K562 (cell line): ENCODE data around the gene VPS4A. TPM values are rescaled to one million over a fixed set of nuclear protein-coding genes. Genes with fewer than 3 reads are reported as not detected.

Experiments
- ESRRA ChIP-seq: fragments of 450-650 bp; IDR thresholded peaks from 2 replicates; pipeline ENCODE4 v1.6.1; 2014; ENCODE audit warnings: low read depth, mild to moderate bottlenecking, moderate library complexity, borderline replicate concordance
- ETV5 ChIP-seq: sonication (generic); formaldehyde crosslinking; IDR thresholded peaks from 2 replicates; pipeline ENCODE4 v1.4.0; 2020; ENCODE audit warnings: low read depth, mild to moderate bottlenecking, missing genetic modification reagents
- GATAD2A ChIP-seq: fragments of 450-650 bp; IDR thresholded peaks from 2 replicates; pipeline ENCODE4 v1.6.1; 2017
- HOMEZ ChIP-seq: fragments of 250-450 bp; sonication (Bioruptor Pico); IDR thresholded peaks from 2 replicates; pipeline ENCODE4 v1.4.0; 2020; ENCODE audit warnings: mild to moderate bottlenecking, moderate library complexity
- ID3 ChIP-seq, 2 experiments: fragments of 250-450 bp in 1 of 2; fragments of 450-650 bp in 1 of 2; sonication (Bioruptor Pico) in 1 of 2; IDR thresholded peaks; 2 replicates each; pipeline versions ENCODE4 v1.6.1 to v1.8.0; 2016 to 2021; ENCODE audit warnings: mild to moderate bottlenecking in 2 of 2, moderate library complexity in 2 of 2, missing compliant biosample characterization in 1 of 2, missing genetic modification characterization in 1 of 2
- LARP7 ChIP-seq: fragments of 450-650 bp; IDR thresholded peaks from 2 replicates; pipeline ENCODE4 v1.6.1; 2016
- MEF2D ChIP-seq: conservative IDR thresholded peaks from 2 replicates; pipeline ENCODE4 v1.6.1; 2016; ENCODE audit warnings: low read depth, missing genetic modification characterization, missing compliant biosample characterization
- MXD1 ChIP-seq: fragments of 250-450 bp; sonication (Bioruptor Pico); IDR thresholded peaks from 2 replicates; pipeline ENCODE4 v1.8.0; 2021; ENCODE audit warnings: borderline replicate concordance, mild to moderate bottlenecking, moderate library complexity; ENCODE audit not compliant: poor library complexity, severe bottlenecking
- NCOR1 ChIP-seq: fragments of 450-650 bp; IDR thresholded peaks from 2 replicates; pipeline ENCODE4 v1.6.1; 2016; ENCODE audit warnings: mild to moderate bottlenecking, moderate library complexity
- RBM15 ChIP-seq: fragments of 200-400 bp; formaldehyde crosslinking; IDR thresholded peaks from 2 replicates; pipeline ENCODE4 v1.6.1; 2018; ENCODE audit warnings: mild to moderate bottlenecking, low read length, moderate library complexity; ENCODE audit not compliant: insufficient read depth
- TARDBP ChIP-seq: fragments of 450-650 bp; IDR thresholded peaks from 2 replicates; pipeline ENCODE4 v1.6.1; 2016
- ZNF778 ChIP-seq: fragments of 450-650 bp; formaldehyde crosslinking; IDR thresholded peaks from 2 replicates; pipeline ENCODE4 v1.4.0; 2020; ENCODE audit warnings: mild to moderate bottlenecking, moderate library complexity
- ZNF830 ChIP-seq: fragments of 250-450 bp; sonication (Bioruptor Pico); IDR thresholded peaks from 2 replicates; pipeline ENCODE4 v1.5.0; 2021; ENCODE audit warnings: mild to moderate bottlenecking
- polyA plus RNA-seq, 8 experiments: library from polyadenylated mRNA; depleted of rRNA in 4 of 8; stranded (reverse) in 5 of 8; unstranded in 3 of 8; fragments of >200 nt; fragmentation: Nextera tagmentation in 2 of 8; fragmentation: Illumina TruSeq in 1 of 8; extraction: Ambion mirVana in 2 of 8; extraction: Trizol in 1 of 8; gene quantifications; 2 replicates each; pipeline versions ENCODE4 v1.2.1 to v1.2.3, GENCODE V29; 2011 to 2014; ENCODE audit warnings: inconsistent platforms in 1 of 8, missing spikeins in 1 of 8
- total RNA-seq, 7 experiments: library from RNA; depleted of rRNA in 6 of 7; stranded (reverse); fragments of >200 nt in 6 of 7; fragmentation: Illumina TruSeq in 2 of 7; extraction: Trizol in 2 of 7; gene quantifications; 2 replicates each; pipeline versions ENCODE4 v1.2.1 to v1.2.3, GENCODE V29; 2011 to 2021; ENCODE audit warnings: low replicate concordance in 1 of 7

VPS4A gene
- total and polyA plus RNA-seq, 9 of the 15 experiments (the other 6 are each of a cell fraction or from before 2014, with no cell fraction given): 7.6 to 45.4 (median 29.9) TPM

DNA sequence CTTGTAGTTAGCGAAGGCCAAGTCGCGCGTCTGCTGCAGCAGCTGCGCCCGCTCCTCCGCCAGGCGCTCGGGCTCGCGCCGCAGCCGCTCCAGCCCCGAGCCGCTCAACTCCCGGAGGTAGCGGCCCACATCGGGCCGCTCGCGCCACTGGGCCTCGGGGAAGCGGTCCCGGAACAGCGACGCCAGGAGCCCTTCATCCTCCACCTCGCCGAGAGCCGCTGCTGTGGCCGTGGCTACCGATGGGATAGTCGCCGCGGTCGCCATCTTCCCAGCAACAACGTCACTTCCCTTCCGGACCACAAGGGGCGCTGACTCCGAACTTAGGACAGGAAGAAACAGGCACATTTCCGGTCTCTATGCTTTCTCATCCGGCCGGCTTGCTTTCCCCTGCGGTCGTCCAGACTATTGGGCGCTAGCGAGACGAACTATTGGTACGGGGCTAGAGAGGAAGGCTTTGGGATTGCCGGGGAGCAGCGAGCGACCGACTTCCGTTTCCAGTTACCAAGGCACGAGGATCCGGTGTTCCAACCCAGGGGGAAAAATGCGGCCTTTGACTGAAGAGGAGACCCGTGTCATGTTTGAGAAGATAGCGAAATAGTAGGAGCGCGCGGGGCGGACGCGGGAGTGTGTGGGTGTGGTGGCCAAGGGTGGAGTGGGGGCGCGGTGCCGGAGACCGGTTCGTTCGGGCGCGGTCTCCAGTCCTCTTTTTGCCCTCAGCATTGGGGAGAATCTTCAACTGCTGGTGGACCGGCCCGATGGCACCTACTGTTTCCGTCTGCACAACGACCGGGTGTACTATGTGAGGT is 28.3 kb downstream of the VPS4A start, which contains the start of the genes COG8 and NIP7 (continued):
- TF ChIP-seq ESRRA: peak; percentile 82; the same call in 1 of the 2 replicates
- TF ChIP-seq ZNF778 (CRISPR knock-in tag): no peak
- TF ChIP-seq HOMEZ: no peak
- TF ChIP-seq ID3 (CRISPR knock-in tag; IDR thresholded peaks at IDR 0.05): no peak
- no peak for TF ChIP-seq ID3 (tag; IDR thresholded peaks at IDR 0.05)
- TF ChIP-seq ETV5 (CRISPR knock-in tag): peak; percentile 98
- 0 out of 2 replicates have a peak, but pooled peaks have one; percentile 33 for TF ChIP-seq LARP7
- peak; percentile 39; the same call in 1 of the 2 replicates for TF ChIP-seq NCOR1
- TF ChIP-seq RBM15: no peak
- 0 out of 2 replicates have a peak, but pooled peaks have one; percentile 44 for TF ChIP-seq ZNF830
- TF ChIP-seq MEF2D (tag): 0 out of 2 replicates have a peak, but pooled peaks have one; percentile 15
- 0 out of 2 replicates have a peak, but pooled peaks have one; percentile 40 for TF ChIP-seq TARDBP
- TF ChIP-seq MXD1: peak; percentile 46
- peak; percentile 27; the same call in 1 of the 2 replicates for TF ChIP-seq GATAD2A
